ENCODE data around the gene SCN2B.

Gene SCN2B

GRCh38 chr11:118128721-118129470, 47.5 kb downstream of the SCN2B start:
- DNase-seq, result no peak

GRCh38 chr11:118128310-118128709, 48.1 kb downstream of the SCN2B start:
- no peak for DNase-seq

DNA sequence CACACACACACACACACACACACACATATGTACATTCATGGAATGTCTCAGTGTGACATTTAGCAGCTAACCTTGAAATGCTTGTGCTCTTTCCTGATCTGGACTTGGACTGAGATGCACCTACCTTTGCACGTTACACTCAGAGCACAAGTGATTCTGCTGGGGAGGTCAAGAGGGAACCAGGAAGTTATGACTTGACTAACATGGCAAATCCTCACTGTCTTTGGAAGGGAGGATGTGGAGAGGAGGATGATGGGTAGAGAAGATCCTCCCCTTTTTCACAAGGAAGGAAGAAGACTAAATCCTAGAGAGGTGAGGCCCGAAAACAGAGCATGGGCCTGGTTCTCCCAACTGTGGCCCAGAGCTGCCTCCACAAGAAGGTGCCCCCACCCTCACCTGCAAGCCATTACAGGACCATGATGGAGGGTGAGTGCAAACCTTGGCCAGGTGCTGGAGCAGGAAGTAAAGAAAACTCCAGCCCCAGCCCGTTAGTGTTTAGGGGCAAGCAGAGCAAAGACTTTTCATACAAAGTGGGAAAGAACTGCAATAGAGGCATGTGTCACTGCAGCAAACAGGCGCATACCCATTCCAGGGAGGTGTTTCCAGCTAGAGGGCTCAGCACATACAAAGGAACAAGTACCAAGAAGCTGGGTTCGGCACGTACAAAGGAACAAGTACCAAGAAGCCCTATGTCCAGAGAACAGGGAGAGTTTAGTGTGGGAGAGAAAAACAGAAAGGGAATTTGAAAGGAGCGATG, 50.2 kb downstream of the SCN2B start:
- no peak for DNase-seq

DNA sequence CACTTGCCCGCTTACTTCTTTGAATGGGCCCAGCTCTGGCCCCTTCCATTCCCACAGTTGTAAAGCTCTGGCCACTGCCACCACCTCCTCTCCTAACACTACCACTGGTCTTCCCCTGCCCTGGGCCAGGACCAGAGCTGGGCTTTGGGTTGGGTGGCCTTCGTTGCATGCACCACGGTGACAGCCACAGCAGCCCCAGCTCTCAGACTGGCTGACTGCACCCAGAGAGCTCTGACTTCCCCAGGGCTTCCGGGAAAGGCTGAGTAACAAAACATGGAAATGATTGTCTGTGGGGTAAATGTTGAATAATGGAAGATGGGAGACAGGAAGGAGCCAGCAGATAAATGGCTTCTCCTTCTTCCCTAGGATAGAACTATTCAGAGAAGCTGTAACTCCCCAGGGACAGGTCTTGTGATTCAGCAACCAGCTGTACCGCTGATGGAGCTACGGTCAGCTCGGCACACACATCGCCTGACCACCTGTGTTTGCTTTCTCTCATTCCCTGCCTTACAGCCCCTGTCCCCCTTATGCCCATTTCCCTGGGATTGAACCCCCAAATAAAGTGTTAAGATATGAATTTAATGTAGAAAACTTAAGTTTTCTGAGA, 51.4 kb downstream of the SCN2B start:
- DNase-seq, result no peak

GRCh38 chr11:118120793-118121192, 55.6 kb downstream of the SCN2B start:
- DNase-seq, result no peak

- no peak for DNase-seq
Observed at GRCh38 chr11:118117790-118118601, 58.4 kb downstream of the SCN2B start.

DNA sequence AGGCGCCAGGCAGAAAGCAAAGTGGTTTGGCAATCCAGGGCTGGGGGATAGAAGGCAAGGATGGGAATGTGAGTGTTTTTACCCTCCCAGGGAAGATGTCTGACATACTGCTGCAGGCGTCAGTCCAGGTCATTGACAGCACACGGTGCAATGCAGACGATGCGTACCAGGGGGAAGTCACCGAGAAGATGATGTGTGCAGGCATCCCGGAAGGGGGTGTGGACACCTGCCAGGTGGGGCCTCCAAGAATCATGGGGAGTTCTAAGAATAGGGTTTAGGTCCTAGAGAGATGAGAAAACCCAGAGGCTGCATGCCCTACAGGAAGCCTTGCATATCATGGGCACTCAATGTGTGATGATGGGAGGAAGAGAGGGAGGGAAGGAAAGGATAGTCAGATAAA, 61.4 kb downstream of the SCN2B start:
- DNase-seq, result no peak

DNA sequence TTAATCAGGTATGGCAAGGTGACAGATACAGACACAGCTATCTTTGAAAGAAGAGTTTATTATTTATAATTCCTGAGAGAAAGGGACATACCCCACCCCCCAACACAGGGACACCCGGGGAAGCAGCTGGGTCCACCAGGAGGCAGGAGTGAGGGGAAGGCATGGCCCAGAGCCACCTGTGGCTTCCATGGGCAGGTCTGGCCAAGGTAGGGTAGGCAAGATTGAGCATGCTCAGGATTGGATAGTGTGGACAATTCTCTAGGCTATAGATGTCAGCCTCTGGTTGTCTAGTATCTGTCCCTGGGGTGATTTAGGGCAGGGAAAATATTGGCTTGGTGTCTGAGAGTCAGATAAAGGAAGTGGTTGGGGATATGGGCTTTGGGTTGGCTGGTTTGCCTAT, 62.2 kb downstream of the SCN2B start:
- DNase-seq, result no peak

- DNase-seq, result no peak
Observed at GRCh38 chr11:118112711-118113430, 63.6 kb downstream of the SCN2B start.
